Measurements from ENCODE around the gene STARD3.

DNA sequence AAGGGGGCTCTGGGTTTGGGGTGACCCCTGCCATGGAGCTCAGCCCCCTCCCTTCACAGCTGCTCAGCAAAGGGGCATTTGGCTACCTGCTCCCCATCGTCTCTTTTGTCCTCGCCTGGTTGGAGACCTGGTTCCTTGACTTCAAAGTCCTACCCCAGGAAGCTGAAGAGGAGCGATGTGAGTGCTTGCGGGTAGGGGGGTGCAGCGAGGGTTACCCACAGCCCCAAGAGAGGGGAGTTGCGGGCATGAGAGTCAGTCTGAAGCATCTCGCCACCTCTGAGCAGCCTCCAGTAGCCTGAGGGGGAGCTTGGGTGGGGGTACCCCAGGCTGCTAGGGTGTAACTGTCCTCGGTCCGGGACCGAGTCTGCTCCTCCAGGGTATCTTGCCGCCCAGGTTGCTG lies 21.4 kb downstream of the STARD3 start:
- TF ChIP-seq TAF1 (IDR thresholded peaks at IDR 0.05; ENCODE audit: borderline replicate concordance, low read depth, low read length) (no peak), POLR2A (IDR thresholded peaks at IDR 0.05; ENCODE audit: low read depth, low read length) (no peak)

Measured in GM12892 (cell line).